PC-9 (cell line): Measurements from ENCODE around the gene ADCK2. TPM values are rescaled to one million over a fixed set of nuclear protein-coding genes. Genes with fewer than 3 reads are reported as not detected.

Source experiments
- BruUV-seq: library from RNA; stranded (reverse); fragments of 400-500 nt; replicated peaks from 2 replicates; lab custom pipeline; 2021; lab: Mats Ljungman, UMichigan
- CTCF ChIA-PET: fragments of 300-600 bp; sonication (Branson Sonifier 250); formaldehyde crosslinking; loops from one replicate; lab custom pipeline; 2022; ENCODE audit warnings: antibody characterized with exemption; lab: Charles Lee
- POLR2A ChIA-PET: fragments of 300-600 bp; sonication (Branson Sonifier 250); formaldehyde crosslinking; loops from one replicate; lab custom pipeline; 2022; ENCODE audit warnings: antibody characterized with exemption; ENCODE audit not compliant: unreplicated experiment; lab: Charles Lee
- DNase-seq, 2 experiments: peaks; one replicate each; pipeline versions ENCODE4 v3.0.0 to v3.0.0-alpha.2; 2015 to 2022; ENCODE audit warnings: mixed read lengths in 1 of 2
- H2AFZ ChIP-seq: fragments of 200-600 bp; sonication (generic); 2 replicates; pipeline ENCODE4 v1.8.1; 2017; ENCODE audit warnings: antibody characterized with exemption
- H3F3A ChIP-seq: fragments of 200-600 bp; sonication (generic); 2 replicates; pipeline ENCODE4 v1.8.1; 2017; ENCODE audit warnings: antibody characterized with exemption, mild to moderate bottlenecking, low read depth; ENCODE audit not compliant: insufficient read depth
- H3K27ac ChIP-seq: fragments of 200-600 bp; sonication (generic); 2 replicates; pipeline ENCODE4 v1.6.1; 2016; ENCODE audit warnings: mixed run types
- H3K27me3 ChIP-seq: fragments of 200-600 bp; sonication (generic); 2 replicates; pipeline ENCODE4 v1.6.1; 2016; ENCODE audit warnings: low read depth, mixed run types; ENCODE audit not compliant: insufficient read depth
- H3K36me3 ChIP-seq: fragments of 200-600 bp; sonication (generic); 2 replicates; pipeline ENCODE4 v1.6.1; 2016; ENCODE audit warnings: low read depth, mixed run types
- H3K4me1 ChIP-seq: fragments of 200-600 bp; sonication (generic); replicated peaks from 2 replicates; pipeline ENCODE4 v1.6.1; 2016; ENCODE audit warnings: mixed run types; ENCODE audit not compliant: insufficient read depth
- H3K4me2 ChIP-seq: fragments of 200-600 bp; sonication (generic); 2 replicates; pipeline ENCODE4 v1.6.1; 2017; ENCODE audit warnings: mixed run types
- H3K4me3 ChIP-seq: fragments of 200-600 bp; sonication (generic); 2 replicates; pipeline ENCODE4 v1.6.1; 2016; ENCODE audit warnings: mixed run types
- H3K79me2 ChIP-seq: fragments of 200-600 bp; sonication (generic); 2 replicates; pipeline ENCODE4 v1.6.1; 2017; ENCODE audit warnings: low read depth, mixed run types
- H3K9me2 ChIP-seq: fragments of 200-600 bp; sonication (generic); 2 replicates; pipeline ENCODE4 v1.8.1; 2017; ENCODE audit warnings: mild to moderate bottlenecking; ENCODE audit not compliant: insufficient read depth
- H3K9me3 ChIP-seq: fragments of 200-600 bp; sonication (generic); 2 replicates; pipeline ENCODE4 v1.8.1; 2016; ENCODE audit warnings: low read depth; ENCODE audit not compliant: insufficient read depth
- H4K20me1 ChIP-seq: fragments of 200-600 bp; sonication (generic); 2 replicates; pipeline ENCODE4 v1.8.1; 2017; ENCODE audit not compliant: insufficient read depth
- EZH2 ChIP-seq: fragments of 200-600 bp; sonication (generic); IDR thresholded peaks from 2 replicates; pipeline ENCODE4 v1.8.0; 2017; ENCODE audit warnings: antibody characterized with exemption, low read depth
- intact Hi-C: fragments of 100-400 bp; cut with micrococcal nuclease; formaldehyde crosslinking; loops from one replicate; pipeline ENCODE4 v1.10.0; 2022; ENCODE audit not compliant: unreplicated experiment
- total RNA-seq: library from RNA; stranded (reverse); gene quantifications from 2 replicates; pipeline ENCODE4 v1.2.3, GENCODE V29; 2021
- TF ChIP-seq, protein P1 (sequence below): fragments of 200-600 bp; sonication (generic); conservative IDR thresholded peaks from 2 replicates; pipeline ENCODE4 v1.6.1; 2017; ENCODE audit warnings: mixed run types, antibody characterized with exemption, mild to moderate bottlenecking, moderate library complexity

Gene ADCK2
- total RNA-seq, 1 experiment from 2014 or later, result 35.3 TPM

DNA sequence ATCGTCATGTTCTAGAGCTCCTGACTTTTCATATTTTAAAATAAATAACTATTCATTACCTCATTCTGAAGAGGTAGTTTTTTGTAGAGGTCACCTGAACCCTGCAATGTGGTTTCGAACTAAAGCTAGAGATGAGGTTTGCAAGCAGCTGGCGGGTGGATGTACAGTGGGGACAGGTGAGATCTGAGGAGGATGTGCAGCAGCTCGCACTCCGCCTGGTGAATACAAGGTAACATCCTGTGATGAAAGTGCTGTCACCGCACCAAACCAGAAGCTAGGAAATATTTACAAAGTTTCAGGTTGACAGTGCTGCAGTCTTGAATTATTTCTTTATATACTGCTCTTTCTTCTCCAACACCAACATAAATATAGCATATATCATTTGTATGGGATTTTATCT lies 50.3 kb downstream of the ADCK2 start:
- H4K20me1 ChIP-seq, result no peaks in the 10 kb centered on the region
- no peaks in the 10 kb centered on the region for H3K4me1 ChIP-seq
- no peaks in the 10 kb centered on the region for H3K9me3 ChIP-seq
- H3K4me3 ChIP-seq, result no peak overlapping the region
- POLR2A ChIA-PET, result no interaction called here
- no peak overlapping the region for H2AFZ ChIP-seq
- CTCF ChIA-PET, result interaction anchor here (0.6 to 1.0 kb wide), 2 partner anchors 1063 to 1876 kb away, joined by 3 to 4 read pairs; no protein-coding TSS in a partner anchor
- 0 out of 2 replicates have a peak, but pooled peaks cover 4% of the 10 kb centered on the region for H3F3A ChIP-seq
- no peaks in the 10 kb centered on the region for H3K9me2 ChIP-seq
- 0 out of 2 replicates have a peak, but pooled peaks cover 4% of the 10 kb centered on the region for H3K36me3 ChIP-seq
- no peak overlapping the region for H3K4me2 ChIP-seq
- peak in 1 of 2 experiments; percentile 4 for DNase-seq
- no peaks in the 10 kb centered on the region for H3K79me2 ChIP-seq
- BruUV-seq, result no TSS peak
- intact Hi-C loops, result no loop called here
- no peak overlapping the region for H3K27ac ChIP-seq
- no peaks in the 10 kb centered on the region for H3K27me3 ChIP-seq
- TF ChIP-seq, protein P1, sequence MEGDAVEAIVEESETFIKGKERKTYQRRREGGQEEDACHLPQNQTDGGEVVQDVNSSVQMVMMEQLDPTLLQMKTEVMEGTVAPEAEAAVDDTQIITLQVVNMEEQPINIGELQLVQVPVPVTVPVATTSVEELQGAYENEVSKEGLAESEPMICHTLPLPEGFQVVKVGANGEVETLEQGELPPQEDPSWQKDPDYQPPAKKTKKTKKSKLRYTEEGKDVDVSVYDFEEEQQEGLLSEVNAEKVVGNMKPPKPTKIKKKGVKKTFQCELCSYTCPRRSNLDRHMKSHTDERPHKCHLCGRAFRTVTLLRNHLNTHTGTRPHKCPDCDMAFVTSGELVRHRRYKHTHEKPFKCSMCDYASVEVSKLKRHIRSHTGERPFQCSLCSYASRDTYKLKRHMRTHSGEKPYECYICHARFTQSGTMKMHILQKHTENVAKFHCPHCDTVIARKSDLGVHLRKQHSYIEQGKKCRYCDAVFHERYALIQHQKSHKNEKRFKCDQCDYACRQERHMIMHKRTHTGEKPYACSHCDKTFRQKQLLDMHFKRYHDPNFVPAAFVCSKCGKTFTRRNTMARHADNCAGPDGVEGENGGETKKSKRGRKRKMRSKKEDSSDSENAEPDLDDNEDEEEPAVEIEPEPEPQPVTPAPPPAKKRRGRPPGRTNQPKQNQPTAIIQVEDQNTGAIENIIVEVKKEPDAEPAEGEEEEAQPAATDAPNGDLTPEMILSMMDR, result no peak
- TF ChIP-seq EZH2, result no peak

DNA sequence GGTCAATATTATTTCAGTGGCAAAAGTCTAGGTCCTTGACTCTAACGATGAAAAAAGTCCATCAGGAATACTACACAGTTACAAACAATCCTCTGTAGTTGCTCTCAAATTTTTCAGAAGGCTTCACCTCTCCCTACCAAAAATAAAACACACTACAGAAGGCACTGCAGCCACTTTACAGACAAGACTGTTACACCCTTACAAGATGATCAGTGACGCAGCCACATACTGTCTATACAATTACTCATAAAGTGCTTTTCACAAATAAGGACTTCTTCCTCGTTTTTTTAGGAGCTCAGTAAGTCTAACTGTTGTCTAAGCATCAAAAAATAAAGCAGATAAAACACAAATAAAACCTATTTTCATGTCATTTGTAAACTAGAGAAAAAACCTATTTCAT lies 50.8 kb downstream of the ADCK2 start:
- CTCF ChIA-PET, result no interaction called here
- H4K20me1 ChIP-seq, result no peaks in the 10 kb centered on the region
- no peak overlapping the region for H3K4me2 ChIP-seq
- no TSS peak for BruUV-seq
- no peaks in the 10 kb centered on the region for H3K79me2 ChIP-seq
- POLR2A ChIA-PET, result no interaction called here
- H3K27me3 ChIP-seq, result no peaks in the 10 kb centered on the region
- no peak for TF ChIP-seq EZH2
- no peaks in the 10 kb centered on the region for H3K9me3 ChIP-seq
- intact Hi-C loops, result no loop called here
- peak in 1 of 2 experiments; percentile 6 for DNase-seq
- H3K36me3 ChIP-seq, result 0 out of 2 replicates have a peak, but pooled peaks cover 4% of the 10 kb centered on the region
- 0 out of 2 replicates have a peak, but pooled peaks cover 4% of the 10 kb centered on the region for H3F3A ChIP-seq
- H3K27ac ChIP-seq, result no peak overlapping the region
- H3K4me3 ChIP-seq, result no peak overlapping the region
- no peaks in the 10 kb centered on the region for H3K9me2 ChIP-seq
- H3K4me1 ChIP-seq, result no peaks in the 10 kb centered on the region
- no peak overlapping the region for H2AFZ ChIP-seq

DNA sequence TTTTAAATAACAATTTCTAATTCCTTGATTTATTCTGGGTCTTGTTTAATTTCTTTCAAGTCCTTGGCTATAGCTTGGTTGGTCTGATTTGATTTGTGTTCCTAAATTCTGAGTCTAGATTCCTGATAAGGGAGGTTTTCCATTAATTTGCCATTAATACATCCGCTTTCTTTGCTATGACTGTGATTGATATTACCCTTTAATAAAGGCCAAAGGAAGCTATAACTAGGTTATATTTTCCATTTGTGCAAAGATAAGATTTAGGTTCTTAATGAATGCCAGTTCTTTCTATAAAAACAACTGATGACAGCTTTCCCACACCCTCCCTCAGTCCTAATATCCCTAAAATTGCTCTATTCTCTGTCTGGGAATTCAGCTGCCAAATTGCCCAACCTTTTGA lies 52.0 kb downstream of the ADCK2 start:
- CTCF ChIA-PET, result no interaction called here
- intact Hi-C loops, result no loop called here
- no peaks in the 10 kb centered on the region for H3K79me2 ChIP-seq
- H3K4me2 ChIP-seq, result no peak overlapping the region
- H3K9me2 ChIP-seq, result no peaks in the 10 kb centered on the region
- no peak for TF ChIP-seq EZH2
- TF ChIP-seq, protein P1, result no peak
- no peak overlapping the region for H3K27ac ChIP-seq
- H3F3A ChIP-seq, result 0 out of 2 replicates have a peak, but pooled peaks cover 4% of the 10 kb centered on the region
- no peak overlapping the region for H3K4me3 ChIP-seq
- no peak overlapping the region for H2AFZ ChIP-seq
- no peaks in the 10 kb centered on the region for H3K4me1 ChIP-seq
- no TSS peak for BruUV-seq
- H3K9me3 ChIP-seq, result no peaks in the 10 kb centered on the region
- H3K27me3 ChIP-seq, result no peaks in the 10 kb centered on the region
- DNase-seq, result no peak
- H4K20me1 ChIP-seq, result 0 out of 2 replicates have a peak, but pooled peaks cover under 1% of the 10 kb centered on the region
- 0 out of 2 replicates have a peak, but pooled peaks cover 4% of the 10 kb centered on the region for H3K36me3 ChIP-seq
- POLR2A ChIA-PET, result interaction anchor here (0.6 to 0.8 kb wide), 2 partner anchors 292 to 715 kb away, joined by 7 to 8 read pairs; no protein-coding TSS in a partner anchor
